Duodenal mucosa (tissue), 2 donors: Measurements from ENCODE around the gene DDX18.
"Not testable (repeated sequence)": the region's sequence is repeated elsewhere in the genome, so short reads cannot be mapped to it uniquely, and the experiment has no call there.

ENCODE experiments used
- H3K27ac ChIP-seq: one replicate; pipeline ENCODE4 v1.7.0; 2013; ENCODE audit warnings: low read depth, low read length
- H3K27me3 ChIP-seq, 2 donors: one replicate each; pipeline ENCODE4 v1.7.0; 2013; ENCODE audit warnings: low read length in 2 of 2, control low read depth in 1 of 2; ENCODE audit not compliant: insufficient read depth in 2 of 2, control insufficient read depth in 1 of 2
- H3K36me3 ChIP-seq, 2 donors: one replicate each; pipeline ENCODE4 v1.7.0; 2013; ENCODE audit warnings: low read length in 2 of 2, control low read depth in 1 of 2; ENCODE audit not compliant: insufficient read depth in 2 of 2, control insufficient read depth in 1 of 2
- H3K4me1 ChIP-seq, 2 donors: one replicate each; pipeline ENCODE4 v1.7.0; 2013; ENCODE audit warnings: low read length in 2 of 2, control low read depth in 1 of 2; ENCODE audit not compliant: insufficient read depth in 2 of 2, control insufficient read depth in 1 of 2
- H3K4me3 ChIP-seq, 2 donors: one replicate each; pipeline ENCODE4 v1.7.0; 2013; ENCODE audit warnings: low read length in 2 of 2, low read depth in 1 of 2
- H3K9ac ChIP-seq, 2 donors: one replicate each; pipeline ENCODE4 v1.7.0; 2013; ENCODE audit warnings: low read length in 2 of 2, low read depth in 1 of 2
- H3K9me3 ChIP-seq, 2 donors: one replicate each; pipeline ENCODE4 v1.7.0; 2013; ENCODE audit warnings: low read length in 2 of 2, control low read depth in 1 of 2; ENCODE audit not compliant: control insufficient read depth in 1 of 2

The DDX18 gene

DNA sequence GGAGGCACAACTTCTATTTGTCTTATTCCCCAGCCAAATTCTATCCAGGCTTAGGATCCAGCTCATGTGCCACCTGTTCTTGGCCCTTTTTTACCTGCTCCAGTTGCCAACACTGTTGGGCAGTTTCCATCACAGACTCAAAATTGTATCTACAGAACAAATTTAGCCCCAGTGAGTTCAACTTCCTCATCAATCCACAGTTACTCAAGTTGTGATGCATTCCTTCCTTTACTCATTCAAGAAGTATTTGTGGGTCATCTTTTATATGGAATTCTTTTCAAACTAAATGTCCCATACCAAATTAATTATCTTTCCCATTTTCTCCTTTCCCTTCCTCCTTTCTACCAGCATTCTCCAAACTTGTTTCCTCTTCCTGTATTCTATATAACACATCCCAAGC is 12.7 kb upstream of the DDX18 start:
- Histone ChIP-seq H3K9ac (no peak overlapping the region), H3K27me3 (no peaks in the 10 kb centered on the region), H3K36me3 (no peaks in the 10 kb centered on the region), H3K4me1 (no peaks in the 10 kb centered on the region), H3K27ac (no peak overlapping the region), H3K9me3 (no peaks in the 10 kb centered on the region), H3K4me3 (no peak overlapping the region)

- not testable (repeated sequence) for H3K36me3 ChIP-seq, H3K27ac ChIP-seq, H3K27me3 ChIP-seq, H3K4me1 ChIP-seq, H3K9ac ChIP-seq, H3K9me3 ChIP-seq
- H3K4me3 ChIP-seq: peak overlapping the region in 1 of 2 donors; percentile 32
Observed at GRCh38 chr2:117803644-117804325, 10.7 kb upstream of the DDX18 start.

DNA sequence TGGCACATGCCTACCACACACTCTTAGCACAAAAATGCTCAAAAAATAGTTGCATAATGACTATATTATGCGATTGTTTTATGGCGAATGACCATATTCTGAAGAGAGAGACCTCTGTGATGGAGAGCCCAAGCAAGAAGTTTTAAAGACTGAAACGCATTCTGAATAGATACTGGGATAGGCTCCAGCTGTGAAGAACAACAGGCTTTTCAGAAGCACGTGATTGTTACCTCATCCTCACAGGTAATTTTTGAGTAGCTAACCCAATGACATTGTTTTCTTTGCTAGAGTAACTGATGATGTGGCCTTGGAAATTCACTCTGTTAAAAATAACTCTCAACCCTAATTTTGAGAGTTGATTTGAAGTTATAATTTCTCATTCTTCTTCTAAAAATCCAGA is 2.0 kb upstream of the DDX18 start:
- H3K36me3 ChIP-seq: peaks cover 0 to 2% of the 10 kb centered on the region in 2 donors
- no peak overlapping the region for H3K4me3 ChIP-seq
- no peaks in the 10 kb centered on the region for H3K9me3 ChIP-seq
- H3K27me3 ChIP-seq: no peaks in the 10 kb centered on the region
- no peak overlapping the region for H3K27ac ChIP-seq
- H3K4me1 ChIP-seq: peaks cover 9 to 15% of the 10 kb centered on the region in 2 donors
- no peak overlapping the region for H3K9ac ChIP-seq

- peaks cover 9 to 15% of the 10 kb centered on the region in 2 donors for H3K4me1 ChIP-seq
- H3K4me3 ChIP-seq: peak overlapping the region; percentile 83 to 91
- no peaks in the 10 kb centered on the region for H3K27me3 ChIP-seq
- H3K9ac ChIP-seq: no peak overlapping the region
- H3K36me3 ChIP-seq: peaks cover 22 to 33% of the 10 kb centered on the region in 2 donors
- no peaks in the 10 kb centered on the region for H3K9me3 ChIP-seq
- no peak overlapping the region for H3K27ac ChIP-seq
Observed at GRCh38 chr2:117815946-117816345, 1.5 kb downstream of the DDX18 start.

DNA sequence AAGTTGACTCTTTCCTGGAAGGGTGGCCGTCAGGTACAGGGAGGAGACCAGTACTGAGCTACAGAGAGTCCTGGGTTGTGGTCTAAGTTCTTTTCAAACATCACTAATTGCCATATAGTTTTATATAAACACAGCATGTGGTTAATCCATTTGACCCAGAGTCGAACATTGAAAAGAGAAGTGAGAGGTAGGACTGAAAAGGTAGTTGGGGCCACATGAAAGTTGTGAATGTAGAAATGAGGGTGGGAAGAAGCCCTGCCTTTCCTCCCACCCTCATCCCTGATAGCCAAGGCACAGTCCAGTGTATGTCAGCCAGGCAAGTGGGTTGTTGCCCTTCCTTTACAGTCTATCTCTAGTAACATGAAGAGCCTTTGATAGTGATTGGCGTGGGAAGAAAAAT is 4.4 kb downstream of the DDX18 start:
- peaks cover 9 to 15% of the 10 kb centered on the region in 2 donors for H3K4me1 ChIP-seq
- no peaks in the 10 kb centered on the region for H3K27me3 ChIP-seq
- no peak overlapping the region for H3K9ac ChIP-seq
- peaks cover 38 to 62% of the 10 kb centered on the region in 2 donors for H3K36me3 ChIP-seq
- H3K4me3 ChIP-seq: no peak overlapping the region
- H3K9me3 ChIP-seq: no peaks in the 10 kb centered on the region
- H3K27ac ChIP-seq: no peak overlapping the region

- Histone ChIP-seq H3K4me1 (peaks cover 5 to 12% of the 10 kb centered on the region in 2 donors), H3K9me3 (no peaks in the 10 kb centered on the region), H3K27ac (no peak overlapping the region), H3K4me3 (no peak overlapping the region), H3K36me3 (peaks cover 49 to 77% of the 10 kb centered on the region in 2 donors), H3K27me3 (no peaks in the 10 kb centered on the region), H3K9ac (no peak overlapping the region)
Observed at GRCh38 chr2:117820444-117820843, 6.0 kb downstream of the DDX18 start.

DNA sequence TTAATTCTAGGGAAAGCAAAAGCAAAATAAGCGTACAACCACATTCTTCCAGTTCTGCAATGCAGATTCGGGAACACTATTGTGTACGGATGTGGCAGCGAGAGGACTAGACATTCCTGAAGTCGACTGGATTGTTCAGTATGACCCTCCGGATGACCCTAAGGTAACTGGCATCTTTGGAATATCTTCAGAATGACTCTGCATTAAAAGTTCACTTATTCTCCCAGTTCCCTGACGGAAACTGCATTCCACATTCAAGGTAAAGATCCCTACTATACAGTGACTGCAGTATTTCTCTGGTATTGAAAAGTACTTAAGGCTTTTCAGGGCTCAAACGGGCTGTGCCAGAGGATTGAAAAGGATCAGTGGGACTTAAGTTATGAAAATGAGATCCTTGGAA is 10.9 kb downstream of the DDX18 start:
- no peak overlapping the region for H3K9ac ChIP-seq
- no peak overlapping the region for H3K27ac ChIP-seq

GRCh38 chr2:117827464-117827863 is 13.0 kb downstream of the DDX18 start:
- H3K9me3 ChIP-seq, H3K27me3 ChIP-seq, H3K27ac ChIP-seq, H3K4me1 ChIP-seq, H3K4me3 ChIP-seq, H3K9ac ChIP-seq: not testable (repeated sequence)
- peaks cover 58 to 95% of the 10 kb centered on the region in 2 donors for H3K36me3 ChIP-seq

More for the DNA sequence above, 10.9 kb downstream of the DDX18 start:
- H3K27me3 ChIP-seq: no peaks in the 10 kb centered on the region
- H3K36me3 ChIP-seq: peaks cover 65 to 97% of the 10 kb centered on the region in 2 donors
- H3K9me3 ChIP-seq: no peaks in the 10 kb centered on the region
- H3K4me1 ChIP-seq: no peaks in the 10 kb centered on the region
- H3K4me3 ChIP-seq: no peak overlapping the region

DNA sequence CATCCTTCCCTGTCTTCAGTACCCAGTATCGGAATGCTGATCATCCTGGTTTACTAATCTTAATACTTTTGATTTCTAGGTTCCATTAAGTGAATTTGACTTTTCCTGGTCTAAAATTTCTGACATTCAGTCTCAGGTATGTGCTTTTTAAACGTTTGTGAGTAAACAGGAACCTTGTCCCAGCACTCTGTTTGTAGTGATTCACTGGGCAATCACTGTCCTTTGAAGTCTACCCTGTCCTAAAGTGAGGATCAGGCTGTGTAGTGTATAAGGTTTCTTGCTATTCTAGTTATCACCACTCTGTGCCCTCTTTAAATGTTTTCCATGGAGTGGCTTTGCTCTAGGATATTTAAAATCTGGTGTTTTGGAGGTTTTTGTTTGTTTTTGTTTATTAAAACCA is 14.4 kb downstream of the DDX18 start:
- Histone ChIP-seq H3K27ac (no peak overlapping the region), H3K9ac (no peak overlapping the region), H3K36me3 (peaks cover 61 to 95% of the 10 kb centered on the region in 2 donors), H3K4me3 (no peak overlapping the region), H3K9me3 (no peaks in the 10 kb centered on the region), H3K4me1 (no peaks in the 10 kb centered on the region), H3K27me3 (no peaks in the 10 kb centered on the region)

DNA sequence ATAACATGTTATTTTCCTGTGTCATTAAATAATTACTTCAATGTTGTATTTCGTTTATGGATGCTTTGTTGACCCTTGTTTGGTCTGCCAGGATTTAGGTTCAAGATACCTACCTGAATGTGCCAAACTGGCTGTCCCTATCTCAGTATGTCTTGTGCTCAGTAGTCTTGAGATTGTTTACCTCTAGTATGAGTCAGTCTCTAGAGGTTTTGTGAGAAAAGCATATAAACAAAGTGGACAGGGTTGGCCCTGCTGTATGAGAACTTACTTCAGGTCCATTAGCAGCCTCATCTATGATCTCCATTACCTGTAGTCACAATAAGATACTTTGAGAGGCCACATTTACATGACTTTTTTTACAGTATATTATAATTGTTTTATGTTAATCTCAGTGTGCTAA is 17.8 kb downstream of the DDX18 start:
- H3K4me3 ChIP-seq: no peak overlapping the region
- no peak overlapping the region for H3K27ac ChIP-seq
- H3K36me3 ChIP-seq: peaks cover 36 to 64% of the 10 kb centered on the region in 2 donors
- no peaks in the 10 kb centered on the region for H3K9me3 ChIP-seq
- no peak overlapping the region for H3K9ac ChIP-seq
- H3K4me1 ChIP-seq: peaks cover 0 to 9% of the 10 kb centered on the region in 2 donors
- H3K27me3 ChIP-seq: no peaks in the 10 kb centered on the region
